GM18511 (cell line): Measurements from ENCODE around the gene NCKAP5.

Source experiments
- ATAC-seq: cut with Tn5 transposase; IDR thresholded peaks from one replicate; pipeline ENCODE4 v1.9.1; 2021; ENCODE audit warnings: mild to moderate bottlenecking, moderate library complexity; ENCODE audit not compliant: unreplicated experiment

Gene NCKAP5

GRCh38 chr2:132751836-132752235 is 816.4 kb downstream of the NCKAP5 start:
- no peak for ATAC-seq

- ATAC-seq = no peak
Measured at GRCh38 chr2:132750606-132751005, 817.7 kb downstream of the NCKAP5 start.

GRCh38 chr2:132747046-132747445 is 821.2 kb downstream of the NCKAP5 start:
- ATAC-seq = peak; percentile 89

- no peak for ATAC-seq
Measured at GRCh38 chr2:132741754-132742153, 826.5 kb downstream of the NCKAP5 start.

GRCh38 chr2:132740081-132740720 is 828.1 kb downstream of the NCKAP5 start:
- ATAC-seq = no peak

- no peak for ATAC-seq
Measured at GRCh38 chr2:132738223-132738622, 830.0 kb downstream of the NCKAP5 start.

GRCh38 chr2:132736059-132736458 is 832.2 kb downstream of the NCKAP5 start:
- no peak for ATAC-seq

- ATAC-seq = no peak
Measured at GRCh38 chr2:132734961-132735360, 833.3 kb downstream of the NCKAP5 start.

GRCh38 chr2:132733094-132733493 is 835.2 kb downstream of the NCKAP5 start:
- ATAC-seq = no peak

GRCh38 chr2:132732694-132733093 is 835.6 kb downstream of the NCKAP5 start:
- ATAC-seq = no peak

GRCh38 chr2:132731441-132731840 is 836.8 kb downstream of the NCKAP5 start:
- no peak for ATAC-seq

GRCh38 chr2:132730611-132731010 is 837.7 kb downstream of the NCKAP5 start:
- no peak for ATAC-seq

- ATAC-seq = no peak
Measured at GRCh38 chr2:132729522-132729921, 838.7 kb downstream of the NCKAP5 start.

- no peak for ATAC-seq
Measured at GRCh38 chr2:132726155-132726554, 842.1 kb downstream of the NCKAP5 start.

- ATAC-seq = no peak
Measured at GRCh38 chr2:132725748-132726147, 842.5 kb downstream of the NCKAP5 start.

- no peak for ATAC-seq
Measured at GRCh38 chr2:132725148-132725547, 843.1 kb downstream of the NCKAP5 start.

- no peak for ATAC-seq
Measured at GRCh38 chr2:132721938-132722337, 846.3 kb downstream of the NCKAP5 start.

GRCh38 chr2:132720393-132720792 is 847.9 kb downstream of the NCKAP5 start:
- no peak for ATAC-seq

GRCh38 chr2:132719480-132719879 is 848.8 kb downstream of the NCKAP5 start:
- no peak for ATAC-seq

- no peak for ATAC-seq
Measured at GRCh38 chr2:132716954-132717353, 851.3 kb downstream of the NCKAP5 start.

- ATAC-seq = peak; percentile 93
Measured at GRCh38 chr2:132715386-132716351, 852.6 kb downstream of the NCKAP5 start.

GRCh38 chr2:132703396-132703795 is 864.9 kb downstream of the NCKAP5 start:
- ATAC-seq = no peak
